ENCODE measurements around the gene BCKDK. TPM values are rescaled to one million over a fixed set of nuclear protein-coding genes. Genes with fewer than 3 reads are reported as not detected.

Gene BCKDK
- total and polyA plus RNA-seq, 2 of the 8 experiments (the other 6 are each of a cell fraction or from before 2014, with no cell fraction given) = 49.6 to 77.1 TPM

- no peak for TF ChIP-seq TBP (IDR thresholded peaks at IDR 0.05; ENCODE audit: low read depth, low read length)
- TF ChIP-seq RBBP5 (IDR thresholded peaks at IDR 0.05; ENCODE audit: borderline replicate concordance, low read depth, low read length) = no peak
- no peak for TF ChIP-seq HDAC2 (IDR thresholded peaks at IDR 0.05; ENCODE audit: borderline replicate concordance in 1 of 2, low read depth in 2 of 2, low read length in 2 of 2)
- TF ChIP-seq TEAD4 (IDR thresholded peaks at IDR 0.05; ENCODE audit: low read depth, low read length) = no peak
- TF ChIP-seq KDM4A (IDR thresholded peaks at IDR 0.05; ENCODE audit: low read depth, low read length, severe bottlenecking) = no peak
- no peak for TF ChIP-seq RFX5 (IDR thresholded peaks at IDR 0.05; ENCODE audit: borderline replicate concordance, low read depth, low read length)
- no peak for TF ChIP-seq SP4 (IDR thresholded peaks at IDR 0.05; ENCODE audit: low read length)
- TF ChIP-seq RNF2 (IDR thresholded peaks at IDR 0.05; ENCODE audit: borderline replicate concordance, low read depth, low read length, missing control alignments, poor library complexity, severe bottlenecking) = no peak
Observed at GRCh38 chr16:31141489-31142108, 33.4 kb downstream of the BCKDK start (continued).
